NCI-H82 treated with DMSO at 0.1 percent for 48 hours (cell line): ENCODE data around the gene RPS19BP1.

Experiments
- DNase-seq: peaks from one replicate; lab custom pipeline; 2025; ENCODE audit not compliant: unreplicated experiment; lab: John Stamatoyannopoulos, UW

Gene RPS19BP1

GRCh38 chr22:39559456-39560105 is 27.0 kb upstream of the RPS19BP1 start:
- no peak for DNase-seq

DNA sequence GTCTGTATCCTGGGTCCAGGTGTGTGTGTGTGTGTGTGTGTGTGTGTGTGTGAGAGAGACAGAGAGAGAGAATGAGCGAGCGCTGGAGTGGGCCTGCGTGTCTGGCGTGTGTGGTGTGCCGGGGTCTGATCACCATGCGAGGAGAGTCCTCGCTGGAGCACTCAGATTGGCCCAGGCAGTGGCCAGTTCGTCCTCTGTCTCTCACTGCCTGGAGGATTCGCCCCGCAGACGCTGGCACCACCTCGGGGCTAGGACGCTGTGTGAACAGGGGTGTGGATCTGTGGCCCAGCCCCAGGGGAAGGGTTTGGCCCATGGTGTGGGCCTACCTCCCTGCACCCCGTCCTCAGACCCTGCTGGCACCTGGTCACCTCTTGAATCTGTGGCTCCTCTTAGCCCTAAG is 26.4 kb upstream of the RPS19BP1 start:
- no peak for DNase-seq

- DNase-seq = no peak
Measured at GRCh38 chr22:39558254-39558727, 25.7 kb upstream of the RPS19BP1 start.

- DNase-seq = no peak
Measured at GRCh38 chr22:39556970-39557841, 24.7 kb upstream of the RPS19BP1 start.

- DNase-seq = no peak
Measured at GRCh38 chr22:39554151-39554550, 21.6 kb upstream of the RPS19BP1 start.

- DNase-seq = no peak
Measured at GRCh38 chr22:39553429-39553828, 20.9 kb upstream of the RPS19BP1 start.

DNA sequence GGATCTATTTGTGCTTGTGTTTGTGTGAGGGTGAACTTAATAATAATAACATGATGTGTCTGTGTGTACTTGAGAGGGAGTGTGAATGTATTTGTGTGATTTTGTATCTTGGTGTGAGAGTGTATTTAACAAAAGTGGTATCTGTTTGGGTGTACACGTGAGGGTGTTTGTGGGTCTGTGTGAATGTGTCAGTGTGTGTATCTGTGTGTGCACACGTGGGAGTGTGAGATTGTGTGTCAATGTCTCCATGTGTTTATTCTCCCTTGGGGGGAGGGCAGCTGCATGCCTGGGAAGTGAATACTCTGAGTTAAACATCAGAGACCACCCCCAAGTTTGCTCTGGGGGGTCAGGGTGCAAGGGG is 15.0 kb upstream of the RPS19BP1 start:
- no peak for DNase-seq

DNA sequence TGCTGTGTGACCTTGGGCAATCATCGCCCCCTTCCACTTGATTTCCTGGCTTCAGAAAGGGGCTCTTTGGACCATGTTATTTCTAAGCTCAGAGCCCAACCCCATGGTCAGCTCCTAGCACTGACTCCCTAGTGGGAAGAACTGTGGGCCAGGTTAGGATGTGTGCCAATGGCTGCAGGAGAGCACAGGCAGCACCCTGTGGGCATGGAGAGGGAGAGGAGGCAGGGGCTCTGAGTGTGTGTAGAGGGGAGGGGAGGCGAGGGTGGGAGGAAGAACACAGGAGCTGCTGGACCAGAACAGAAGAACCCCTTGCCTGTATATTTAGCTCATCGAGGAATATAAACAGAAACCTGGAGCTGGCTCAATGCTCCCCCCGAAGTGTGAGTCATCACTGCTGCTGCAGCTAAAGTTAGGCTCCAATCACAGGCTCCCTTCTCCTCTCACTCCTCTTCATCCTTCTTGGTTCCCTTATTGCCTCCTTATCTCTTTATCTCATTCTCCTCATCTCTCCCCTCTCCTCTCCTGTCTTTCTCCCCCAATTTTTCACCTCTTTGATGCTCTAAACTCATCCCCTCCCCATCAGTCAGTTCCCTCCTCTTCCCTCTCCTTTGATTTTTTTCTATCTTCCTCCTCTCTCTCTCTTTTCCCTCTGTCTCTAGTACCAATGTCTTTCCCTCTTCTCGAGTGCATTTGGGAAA is 14.5 kb upstream of the RPS19BP1 start:
- no peak for DNase-seq

DNA sequence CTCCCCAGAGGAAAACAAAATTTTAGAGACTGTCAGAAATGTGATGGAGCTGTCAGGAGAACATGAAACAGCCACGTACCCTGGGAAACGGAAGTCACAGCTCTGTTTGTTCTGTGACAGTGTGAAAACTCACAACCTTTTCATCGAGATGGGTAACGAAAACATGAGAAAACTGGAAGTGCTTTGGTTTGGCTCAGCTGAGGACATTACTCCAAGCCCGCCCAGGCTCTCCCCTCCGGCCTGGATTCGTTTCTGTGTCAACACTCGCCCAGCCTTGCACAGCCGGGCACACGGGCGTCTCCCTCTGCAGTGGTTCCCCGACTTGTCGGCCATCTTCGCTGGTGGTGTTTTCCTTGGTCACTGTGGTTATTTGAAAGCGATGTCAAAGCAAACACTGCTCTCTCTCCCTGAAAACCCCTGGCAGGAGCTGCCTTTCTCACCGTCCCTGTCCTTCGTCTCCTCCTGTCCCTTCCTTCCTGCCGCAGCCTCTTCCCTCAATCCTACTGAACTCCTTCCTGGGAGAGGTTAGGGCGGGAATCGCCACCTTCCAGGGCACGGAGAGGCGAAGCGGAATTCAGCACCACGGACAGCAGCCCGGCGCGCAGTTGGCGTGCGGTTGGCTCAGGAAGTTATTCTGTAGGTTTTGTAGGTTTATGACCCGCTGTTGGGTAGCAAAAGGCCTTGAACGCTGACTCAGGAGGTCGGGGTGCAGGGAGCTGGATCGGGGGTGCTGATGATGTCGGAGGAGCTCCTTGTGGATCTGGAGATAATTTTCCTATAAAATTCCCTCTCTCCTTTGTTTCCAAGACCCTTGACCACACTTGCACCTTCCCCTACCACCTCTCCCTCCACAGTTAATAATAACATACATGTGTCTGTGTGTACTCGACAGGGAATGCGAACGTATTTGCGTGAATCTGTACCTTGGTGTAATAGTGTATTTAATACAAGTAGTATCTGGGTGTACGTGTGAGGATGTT is 13.1 kb upstream of the RPS19BP1 start:
- no peak for DNase-seq

DNA sequence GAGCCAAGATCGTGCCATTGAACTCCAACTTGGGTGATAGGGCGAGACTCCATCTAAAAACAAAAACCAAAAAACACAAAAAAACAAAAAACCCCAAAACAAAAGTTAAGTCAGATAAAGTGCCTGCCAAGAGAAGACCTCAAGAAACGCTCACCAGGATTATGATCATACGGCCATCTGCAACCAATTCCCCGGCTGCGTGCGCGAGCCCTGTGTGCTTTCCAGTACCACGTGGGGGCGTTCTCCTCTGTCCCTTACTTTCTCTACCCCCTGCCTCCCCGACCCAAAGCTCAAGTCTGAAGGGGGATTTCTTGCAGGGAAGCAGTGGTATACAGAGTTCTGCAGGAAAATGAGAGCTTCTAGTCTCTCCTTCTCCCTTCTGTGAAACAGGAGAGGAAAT is 10.5 kb upstream of the RPS19BP1 start:
- peak; percentile 71 for DNase-seq

GRCh38 chr22:39537975-39538374 is 5.4 kb upstream of the RPS19BP1 start:
- no peak for DNase-seq

GRCh38 chr22:39536711-39537110 is 4.2 kb upstream of the RPS19BP1 start:
- DNase-seq = no peak

DNA sequence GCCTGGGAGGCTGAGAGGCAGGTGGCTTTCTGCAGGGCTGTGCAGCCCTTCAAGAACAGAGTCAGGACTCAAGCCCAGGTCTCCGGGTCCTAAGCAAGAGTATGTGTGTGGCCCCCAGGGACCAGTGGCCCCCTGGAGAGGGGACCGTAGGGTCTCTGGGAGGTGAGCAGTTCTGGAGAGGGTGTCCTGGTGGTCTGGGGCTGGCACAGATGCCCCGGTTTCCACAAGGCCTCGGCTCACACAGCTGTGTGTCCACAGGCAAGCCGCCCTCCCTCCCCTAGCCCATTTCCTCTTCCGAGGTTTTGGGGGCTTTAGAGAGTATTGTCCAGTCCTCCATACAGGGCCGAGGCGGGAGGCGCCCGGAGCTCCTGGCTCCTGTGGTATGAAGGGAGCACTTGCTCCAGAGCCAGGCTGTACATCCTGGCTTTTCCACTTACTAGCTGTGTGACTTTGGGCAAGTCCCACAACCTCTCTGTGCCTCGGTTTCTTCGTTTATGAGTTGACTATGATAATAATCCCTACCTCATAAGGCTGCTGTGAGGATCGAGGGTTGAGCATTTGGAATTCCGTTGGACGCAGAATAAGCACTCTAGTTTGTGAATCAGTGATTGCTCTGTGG is 3.4 kb upstream of the RPS19BP1 start:
- DNase-seq = no peak

DNA sequence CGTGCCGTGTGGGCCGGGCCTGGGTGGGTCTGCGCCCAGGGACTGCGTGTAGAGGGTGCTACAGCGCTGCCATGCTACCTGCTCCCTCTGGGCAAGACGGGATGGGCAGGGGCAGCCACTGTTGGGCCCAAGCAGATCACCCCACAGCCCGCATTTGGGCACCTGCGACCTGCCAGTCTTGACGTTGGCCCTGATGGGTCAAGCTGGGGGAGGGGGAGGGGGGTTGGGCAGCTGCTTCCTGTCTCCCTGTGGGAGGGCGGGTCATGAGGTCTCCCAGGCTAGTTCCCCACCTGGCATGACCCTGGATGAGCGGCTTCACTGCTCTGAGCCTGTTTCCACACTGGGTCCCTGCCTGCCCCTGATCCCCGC is 2.8 kb upstream of the RPS19BP1 start:
- DNase-seq = no peak

GRCh38 chr22:39534591-39535356 is 2.2 kb upstream of the RPS19BP1 start:
- peak; percentile 27 for DNase-seq

DNA sequence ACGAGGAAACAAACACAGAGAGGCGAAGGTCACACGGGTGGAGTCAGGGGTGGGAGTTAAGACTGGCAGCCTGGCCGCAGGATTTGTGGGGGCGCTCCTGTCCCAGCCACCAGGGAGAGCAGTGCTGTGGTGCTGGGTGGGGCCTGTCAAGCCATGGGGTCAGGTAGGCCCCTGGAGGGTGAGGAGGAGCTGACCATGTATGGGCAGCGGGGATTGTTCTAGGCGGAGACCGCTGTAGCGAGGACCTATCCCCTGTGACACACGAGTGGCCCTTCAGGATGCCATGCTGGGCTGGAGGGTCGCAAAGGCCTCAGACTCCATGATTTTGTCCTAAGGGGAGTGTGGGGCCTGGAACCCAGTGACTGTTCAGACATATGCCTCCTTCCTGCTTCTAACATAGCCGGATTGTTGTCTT is 1.6 kb upstream of the RPS19BP1 start:
- no peak for DNase-seq

DNA sequence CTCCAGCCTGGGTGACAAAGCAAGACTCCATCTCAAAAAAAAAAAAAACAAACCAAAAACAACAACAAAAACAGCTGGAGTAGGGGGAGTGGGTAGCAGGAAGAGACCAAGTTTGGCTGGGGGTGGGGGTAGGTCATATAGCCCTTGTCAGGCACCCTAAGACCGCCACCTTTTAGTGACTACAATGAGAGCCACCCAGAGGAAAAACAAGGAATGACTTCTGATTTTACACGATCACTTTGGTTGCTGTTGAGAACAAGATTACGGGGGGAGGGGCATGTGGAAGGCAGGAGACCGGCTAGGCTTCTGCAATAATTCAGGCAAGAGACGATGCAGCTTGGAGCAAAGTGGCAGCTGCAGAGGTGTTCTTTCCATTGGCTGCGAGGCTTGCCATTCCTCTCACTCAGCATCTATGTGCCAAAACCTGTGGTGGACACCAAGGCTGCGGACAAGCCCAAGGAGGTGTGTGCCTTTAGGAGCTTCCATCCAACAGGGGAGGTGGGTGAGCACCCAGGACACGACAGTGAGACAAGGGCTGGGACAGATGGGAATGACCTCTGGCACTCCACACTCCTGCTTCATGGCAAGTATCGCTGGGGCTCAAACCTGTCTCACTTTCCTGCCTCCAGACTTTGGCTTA is 1.7 kb downstream of the RPS19BP1 start:
- peak; percentile 34 for DNase-seq

DNA sequence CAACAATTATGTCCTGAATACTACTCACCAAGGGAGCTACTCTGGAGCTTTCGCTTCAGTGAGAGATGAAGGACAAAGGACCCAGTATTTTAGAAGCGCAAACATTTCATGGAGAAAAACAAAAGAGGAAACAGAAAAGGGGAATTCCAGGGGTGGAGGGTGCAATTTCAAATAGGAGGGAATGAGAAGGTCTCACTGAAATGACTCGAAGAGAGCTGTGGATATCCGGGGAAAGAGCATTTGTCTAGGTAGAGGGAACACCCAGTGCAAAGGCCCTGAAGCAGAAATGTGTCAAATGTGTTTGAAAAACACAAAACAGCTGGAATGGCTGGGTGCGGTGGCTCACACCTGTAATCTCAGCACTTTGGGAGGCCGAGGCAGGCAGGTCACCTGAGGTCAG is 2.4 kb downstream of the RPS19BP1 start:
- no peak for DNase-seq

GRCh38 chr22:39529487-39529851 is 3.1 kb downstream of the RPS19BP1 start:
- no peak for DNase-seq
